MM.1S (cell line): ENCODE data around the gene IL17REL.

ENCODE experiments used
- DNase-seq: peaks from one replicate; pipeline ENCODE4 v3.0.0-alpha.2; 2015
- H2AFZ ChIP-seq: fragments of 300-600 bp; sonication (generic); 2 replicates; pipeline ENCODE4 v1.6.0; 2016; ENCODE audit warnings: antibody characterized with exemption, low read length
- H3F3A ChIP-seq: fragments of 300-600 bp; sonication (generic); 2 replicates; pipeline ENCODE4 v1.6.1; 2016; ENCODE audit warnings: mild to moderate bottlenecking, antibody characterized with exemption, low read length, moderate library complexity, mixed read lengths; ENCODE audit not compliant: insufficient read depth
- H3K27ac ChIP-seq: fragments of 300-600 bp; sonication (generic); 2 replicates; pipeline ENCODE4 v1.5.1; 2016; ENCODE audit warnings: mild to moderate bottlenecking, low read length
- H3K27me3 ChIP-seq: fragments of 300-600 bp; sonication (generic); replicated peaks from 2 replicates; pipeline ENCODE4 v1.6.0; 2016; ENCODE audit warnings: low read length; ENCODE audit not compliant: insufficient read depth
- H3K36me3 ChIP-seq: fragments of 300-600 bp; sonication (generic); replicated peaks from 2 replicates; pipeline ENCODE4 v1.6.1; 2016; ENCODE audit warnings: mild to moderate bottlenecking, low read length, mixed read lengths; ENCODE audit not compliant: insufficient read depth
- H3K4me1 ChIP-seq: fragments of 300-600 bp; sonication (generic); 2 replicates; pipeline ENCODE4 v1.6.1; 2016; ENCODE audit warnings: low read length, mixed read lengths
- H3K4me2 ChIP-seq: fragments of 300-600 bp; sonication (generic); 2 replicates; pipeline ENCODE4 v1.6.0; 2016; ENCODE audit warnings: low read depth, low read length
- H3K4me3 ChIP-seq: fragments of 300-600 bp; sonication (generic); 2 replicates; pipeline ENCODE4 v1.5.1; 2016; ENCODE audit warnings: low read length, mixed read lengths
- H3K79me2 ChIP-seq: fragments of 300-600 bp; sonication (generic); 2 replicates; pipeline ENCODE4 v1.6.1; 2016; ENCODE audit warnings: mixed run types, low read length, mixed read lengths
- H3K9ac ChIP-seq: fragments of 300-600 bp; sonication (generic); 2 replicates; pipeline ENCODE4 v1.6.1; 2016; ENCODE audit warnings: low read length, mixed read lengths
- H3K9me2 ChIP-seq: fragments of 300-600 bp; sonication (generic); replicated peaks from 2 replicates; pipeline ENCODE4 v1.6.1; 2016; ENCODE audit warnings: mild to moderate bottlenecking, low read length, mixed read lengths; ENCODE audit not compliant: insufficient read depth
- H3K9me3 ChIP-seq: fragments of 300-600 bp; sonication (generic); replicated peaks from 2 replicates; pipeline ENCODE4 v1.6.1; 2016; ENCODE audit warnings: mild to moderate bottlenecking, low read length, mixed read lengths; ENCODE audit not compliant: insufficient read depth
- H4K20me1 ChIP-seq: fragments of 300-600 bp; sonication (generic); 2 replicates; pipeline ENCODE4 v1.6.1; 2016; ENCODE audit warnings: mild to moderate bottlenecking, low read length, moderate library complexity, mixed read lengths; ENCODE audit not compliant: insufficient read depth
- CTCF ChIP-seq: fragments of 300-600 bp; sonication (generic); IDR thresholded peaks from 2 replicates; pipeline ENCODE4 v1.5.1; 2016; ENCODE audit warnings: antibody characterized with exemption, low read length, mixed read lengths
- EZH2 ChIP-seq: fragments of 300-600 bp; sonication (generic); optimal IDR thresholded peaks from 2 replicates; pipeline ENCODE3; 2017; ENCODE audit warnings: low read depth, mild to moderate bottlenecking, antibody characterized with exemption, low read length, mixed read lengths
- EZH2phosphoT487 ChIP-seq: fragments of 300-600 bp; sonication (generic); IDR thresholded peaks from 2 replicates; pipeline ENCODE4 v1.6.1; 2018; ENCODE audit warnings: antibody characterized with exemption, low read length

The IL17REL gene

GRCh38 chr22:50060441-50061140, 48.0 kb upstream of the IL17REL start:
- Histone ChIP-seq H3K4me2 (no peak overlapping the region), H3K79me2 (no peaks in the 10 kb centered on the region), H3K9me3 (no peaks in the 10 kb centered on the region), H3K4me1 (peaks cover 7% of the 10 kb centered on the region; the same call in 1 of the 2 replicates), H3K27me3 (peaks cover 63% of the 10 kb centered on the region), H3K9ac (no peak overlapping the region), H3K9me2 (no peaks in the 10 kb centered on the region), H4K20me1 (no peaks in the 10 kb centered on the region), H3F3A (no peaks in the 10 kb centered on the region), H2AFZ (no peak overlapping the region), H3K4me3 (no peak overlapping the region), H3K36me3 (no peaks in the 10 kb centered on the region), H3K27ac (no peak overlapping the region)
- TF ChIP-seq CTCF (no peak), EZH2 (no peak), EZH2phosphoT487 (no peak)
- DNase-seq = no peak

GRCh38 chr22:50059881-50060262, 47.3 kb upstream of the IL17REL start:
- Histone ChIP-seq H3K36me3 (no peaks in the 10 kb centered on the region), H3K79me2 (no peaks in the 10 kb centered on the region), H4K20me1 (no peaks in the 10 kb centered on the region), H3F3A (no peaks in the 10 kb centered on the region), H3K4me2 (peak overlapping the region; percentile 63), H3K9ac (no peak overlapping the region), H3K4me3 (no peak overlapping the region), H2AFZ (peak overlapping the region; percentile 58; the same call in 1 of the 2 replicates), H3K4me1 (peaks cover 7% of the 10 kb centered on the region; the same call in 1 of the 2 replicates), H3K9me3 (no peaks in the 10 kb centered on the region), H3K9me2 (no peaks in the 10 kb centered on the region), H3K27ac (no peak overlapping the region), H3K27me3 (peaks cover 56% of the 10 kb centered on the region)
- TF ChIP-seq EZH2phosphoT487 (no peak), EZH2 (no peak), CTCF (no peak)
- DNase-seq = no peak

DNA sequence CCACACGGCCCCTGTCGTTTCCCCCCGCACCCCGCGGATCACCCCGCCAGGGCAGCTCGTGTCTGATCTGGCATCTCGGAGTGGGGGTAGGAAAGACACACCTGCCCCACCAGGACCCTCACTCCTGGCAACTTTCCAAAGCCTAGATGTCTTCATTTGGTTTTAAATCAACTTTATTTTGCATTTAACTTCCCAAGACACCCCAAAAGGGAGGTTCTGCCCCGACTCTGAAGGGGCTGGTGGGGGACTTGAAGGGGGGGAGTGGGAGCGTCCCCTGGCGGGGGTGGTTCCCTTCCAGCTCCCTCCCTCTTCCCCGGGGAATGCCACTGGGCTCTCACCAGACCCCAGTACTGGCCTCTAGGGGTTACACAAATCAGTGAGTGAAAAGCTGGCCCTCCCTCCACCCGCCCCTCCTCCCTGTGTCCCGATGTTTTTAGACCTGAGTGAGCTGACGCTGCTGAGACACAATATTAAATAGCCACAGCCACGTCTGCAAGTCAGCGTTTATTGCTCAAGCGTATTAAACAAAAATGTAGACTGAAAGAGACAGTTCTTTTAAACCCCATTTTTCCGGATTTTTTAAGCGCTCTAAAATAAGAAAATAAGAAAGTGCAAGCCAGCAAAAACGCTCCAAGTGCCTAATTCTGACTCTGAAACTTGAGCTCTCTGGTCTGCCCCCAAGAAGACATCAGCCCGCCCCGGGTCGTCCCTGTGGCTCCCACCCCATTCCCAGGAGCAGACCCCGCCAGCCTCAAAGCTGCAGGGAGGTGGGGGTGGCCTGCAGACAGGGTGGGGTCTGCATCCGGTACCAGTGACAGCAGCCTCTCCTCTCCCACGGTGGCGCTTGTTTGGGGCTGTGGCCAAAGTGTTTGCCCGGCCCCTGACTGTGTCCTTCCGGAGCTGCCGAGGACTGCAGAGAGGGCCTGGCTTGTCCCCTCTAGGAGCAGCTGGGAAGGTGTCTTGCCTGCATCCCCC, 46.6 kb upstream of the IL17REL start:
- peak overlapping the region; percentile 63 for H3K4me2 ChIP-seq
- TF ChIP-seq EZH2 (no peak), EZH2phosphoT487 (no peak), CTCF (no peak)
- H3K27ac ChIP-seq = peak overlapping the region; percentile 34; the same call in 1 of the 2 replicates
- no peak overlapping the region for H3K9ac ChIP-seq
- H3K27me3 ChIP-seq = peaks cover 49% of the 10 kb centered on the region
- H4K20me1 ChIP-seq = no peaks in the 10 kb centered on the region
- H3K4me1 ChIP-seq = peaks cover 7% of the 10 kb centered on the region; the same call in 1 of the 2 replicates
- peak; percentile 75 for DNase-seq
- peaks cover 4% of the 10 kb centered on the region; the same call in 1 of the 2 replicates for H3F3A ChIP-seq
- peak overlapping the region; percentile 58 for H2AFZ ChIP-seq
- H3K4me3 ChIP-seq = peak overlapping the region; percentile 12; the same call in 1 of the 2 replicates
- H3K9me2 ChIP-seq = no peaks in the 10 kb centered on the region
- no peaks in the 10 kb centered on the region for H3K36me3 ChIP-seq
- no peaks in the 10 kb centered on the region for H3K79me2 ChIP-seq
- no peaks in the 10 kb centered on the region for H3K9me3 ChIP-seq
